Medulla oblongata (tissue), 1 donor: Measurements from ENCODE around the gene PHF12.

Experiments
- DNase-seq: peaks from one replicate; pipeline ENCODE4 v3.0.0-alpha.2; 2015; ENCODE audit errors: extremely low spot score

The PHF12 gene

GRCh38 chr17:28975646-28976045 is 24.3 kb upstream of the PHF12 start:
- DNase-seq = no peak

GRCh38 chr17:28975031-28975430 is 23.7 kb upstream of the PHF12 start:
- no peak for DNase-seq

GRCh38 chr17:28974451-28974850 is 23.1 kb upstream of the PHF12 start:
- no peak for DNase-seq

GRCh38 chr17:28973425-28973824 is 22.1 kb upstream of the PHF12 start:
- peak; percentile 61 for DNase-seq

GRCh38 chr17:28972437-28972836 is 21.1 kb upstream of the PHF12 start:
- DNase-seq = no peak

GRCh38 chr17:28970879-28971278 is 19.6 kb upstream of the PHF12 start:
- peak; percentile 87 for DNase-seq

GRCh38 chr17:28969706-28970393 is 18.5 kb upstream of the PHF12 start:
- no peak for DNase-seq

- no peak for DNase-seq
Observed at GRCh38 chr17:28968914-28969295, 17.6 kb upstream of the PHF12 start.

- no peak for DNase-seq
Observed at GRCh38 chr17:28968231-28968913, 17.1 kb upstream of the PHF12 start.

- no peak for DNase-seq
Observed at GRCh38 chr17:28967221-28968135, 16.2 kb upstream of the PHF12 start.

GRCh38 chr17:28963841-28964240 is 12.5 kb upstream of the PHF12 start:
- DNase-seq = no peak

- no peak for DNase-seq
Observed at GRCh38 chr17:28963055-28963611, 11.8 kb upstream of the PHF12 start.

GRCh38 chr17:28961391-28961790 is 10.1 kb upstream of the PHF12 start:
- DNase-seq = no peak

GRCh38 chr17:28960256-28961061 is 9.1 kb upstream of the PHF12 start:
- DNase-seq = no peak

- no peak for DNase-seq
Observed at GRCh38 chr17:28959471-28959871, 8.2 kb upstream of the PHF12 start.

GRCh38 chr17:28958820-28959455 is 7.6 kb upstream of the PHF12 start:
- no peak for DNase-seq

GRCh38 chr17:28957992-28958355 is 6.7 kb upstream of the PHF12 start:
- no peak for DNase-seq

GRCh38 chr17:28957277-28957991 is 6.1 kb upstream of the PHF12 start:
- no peak for DNase-seq

- no peak for DNase-seq
Observed at GRCh38 chr17:28956861-28957260, 5.5 kb upstream of the PHF12 start.

- DNase-seq = no peak
Observed at GRCh38 chr17:28956112-28956511, 4.8 kb upstream of the PHF12 start.
